Endothelial cell of umbilical vein (primary cell): ENCODE results near the gene VSTM4. TPM values are rescaled to one million over a fixed set of nuclear protein-coding genes. Genes with fewer than 3 reads are reported as not detected.

Experiments used
- BruUV-seq: library from RNA; stranded (reverse); fragments of 400-500 nt; replicated peaks from 2 replicates; lab custom pipeline; 2021; lab: Mats Ljungman, UMichigan
- CTCF ChIA-PET: fragments of 300-600, 350-600 bp; sonication (Branson Sonifier 250); formaldehyde crosslinking; loops from one replicate; lab custom pipeline; 2021; ENCODE audit warnings: antibody characterized with exemption, inconsistent platforms; lab: Charles Lee
- POLR2A ChIA-PET: fragments of 300-600, 350-600 bp; sonication (Branson Sonifier 250); formaldehyde crosslinking; loops from one replicate; lab custom pipeline; 2021; ENCODE audit warnings: antibody characterized with exemption, inconsistent platforms; lab: Charles Lee
- DNase-seq: peaks from one replicate; pipeline ENCODE4 v3.0.0-alpha.2; 2011; ENCODE audit warnings: low read depth, low spot score
- FAIRE-seq: peaks from 2 replicates; lab custom pipeline; 2011; peaks lifted over from hg19 to GRCh38; lab: Jason Lieb, UNC
- H2AFZ ChIP-seq: 2 replicates; pipeline ENCODE4 v1.6.0; 2012; ENCODE audit warnings: low read depth, low read length, control low read depth, inconsistent platforms
- H3K27ac ChIP-seq: 2 replicates; pipeline ENCODE4 v1.5.1; 2011; ENCODE audit warnings: low read depth, mild to moderate bottlenecking, control low read depth, low read length, moderate library complexity; ENCODE audit not compliant: insufficient read depth
- H3K27me3 ChIP-seq, 2 experiments: 2 replicates each; pipeline versions ENCODE4 v1.6.0 to v1.6.1; 2011; ENCODE audit warnings: low read length in 2 of 2, mixed read lengths in 1 of 2; ENCODE audit not compliant: control insufficient read depth in 2 of 2, insufficient read depth in 2 of 2
- H3K36me3 ChIP-seq, 2 experiments: 2 replicates in 1 of 2; 3 replicates in 1 of 2; pipeline ENCODE4 v1.5.1; 2011; ENCODE audit warnings: low read length in 2 of 2, mild to moderate bottlenecking in 1 of 2, moderate library complexity in 1 of 2; ENCODE audit not compliant: control insufficient read depth in 2 of 2, insufficient read depth in 2 of 2; ENCODE audit errors: extremely low read depth in 1 of 2
- H3K4me1 ChIP-seq: 3 replicates; pipeline ENCODE4 v1.5.1; 2011; ENCODE audit warnings: mild to moderate bottlenecking, low read length; ENCODE audit not compliant: control insufficient read depth, insufficient read depth; ENCODE audit errors: extremely low read depth
- H3K4me2 ChIP-seq: 2 replicates; pipeline ENCODE4 v1.6.1; 2011; ENCODE audit warnings: low read length, control low read depth, mixed read lengths; ENCODE audit not compliant: insufficient read depth
- H3K4me3 ChIP-seq, 3 experiments: fragments of 200-600 bp in 1 of 3; sonication (generic), shearing (Covaris generic) in 1 of 3; replicated peaks in 1 of 3; 2 replicates each; pipeline ENCODE4 v1.5.1; 2011 to 2016; ENCODE audit warnings: control low read depth in 3 of 3, low read length in 3 of 3, mild to moderate bottlenecking in 2 of 3, inconsistent platforms in 1 of 3, low read depth in 1 of 3, moderate library complexity in 1 of 3; ENCODE audit not compliant: insufficient read depth in 1 of 3
- H3K79me2 ChIP-seq: 2 replicates; pipeline ENCODE4 v1.6.0; 2012; ENCODE audit warnings: low read length, inconsistent platforms; ENCODE audit not compliant: control insufficient read depth, insufficient read depth
- H3K9ac ChIP-seq: replicated peaks from 2 replicates; pipeline ENCODE3; 2011; ENCODE audit warnings: low read length, control low read depth; ENCODE audit not compliant: insufficient read depth; ENCODE audit errors: extremely low read depth
- H3K9me1 ChIP-seq: replicated peaks from 3 replicates; pipeline ENCODE4 v1.6.0; 2011; ENCODE audit warnings: mild to moderate bottlenecking, low read length; ENCODE audit not compliant: control insufficient read depth, insufficient read depth; ENCODE audit errors: extremely low read depth
- H3K9me3 ChIP-seq: replicated peaks from 2 replicates; pipeline ENCODE4 v1.5.1; 2012; ENCODE audit warnings: low read length, inconsistent platforms; ENCODE audit not compliant: control insufficient read depth, insufficient read depth
- H4K20me1 ChIP-seq: replicated peaks from 2 replicates; pipeline ENCODE3; 2011; ENCODE audit warnings: mild to moderate bottlenecking, low read length; ENCODE audit not compliant: control insufficient read depth, insufficient read depth; ENCODE audit errors: extremely low read depth
- EZH2 ChIP-seq: IDR thresholded peaks from 2 replicates; pipeline ENCODE4 v1.6.1; 2012; ENCODE audit warnings: borderline replicate concordance, low read depth, mild to moderate bottlenecking, moderate library complexity, low read length, inconsistent platforms; ENCODE audit not compliant: severe bottlenecking
- FOS ChIP-seq: IDR thresholded peaks from 2 replicates; pipeline ENCODE4 v1.6.1; 2011; ENCODE audit warnings: mild to moderate bottlenecking, low read length, moderate library complexity, borderline replicate concordance; ENCODE audit not compliant: insufficient read depth
- GATA2 ChIP-seq: IDR thresholded peaks from 2 replicates; pipeline ENCODE4 v1.7.0; 2011; ENCODE audit warnings: low read depth, mild to moderate bottlenecking, moderate library complexity, mixed read lengths, low read length; ENCODE audit not compliant: insufficient read length, insufficient read depth
- JUN ChIP-seq: IDR thresholded peaks from 2 replicates; pipeline ENCODE4 v1.6.1; 2011; ENCODE audit warnings: borderline replicate concordance, low read depth; ENCODE audit not compliant: insufficient read length, insufficient read depth
- MAX ChIP-seq: IDR thresholded peaks from 2 replicates; pipeline ENCODE4 v1.6.1; 2011; ENCODE audit not compliant: insufficient read depth, insufficient read length
- MYC ChIP-seq: IDR thresholded peaks from one replicate; pipeline ENCODE4 v1.6.1; 2011; ENCODE audit warnings: mild to moderate bottlenecking, low read depth, low read length
- POLR2A ChIP-seq: IDR thresholded peaks from 2 replicates; pipeline ENCODE4 v1.6.1; 2012; ENCODE audit warnings: low read depth, mild to moderate bottlenecking, control low read depth, low read length
- POLR2AphosphoS5 ChIP-seq: IDR thresholded peaks from 2 replicates; pipeline ENCODE4 v1.6.1; 2012; ENCODE audit warnings: low read depth, mild to moderate bottlenecking, control low read depth, low read length, moderate library complexity; ENCODE audit not compliant: insufficient read depth
- dilution Hi-C: fragments of 300-500 bp; cut with MboI; formaldehyde crosslinking; loops from one replicate; pipeline ENCODE4 v1.15.0; 2019; ENCODE audit warnings: low sequenced_read_pairs; ENCODE audit not compliant: extremely low pct_ligation_motif_present
- intact Hi-C: fragments of 100-400 bp; cut with micrococcal nuclease; formaldehyde crosslinking; loops from one replicate; pipeline ENCODE4 v1.10.0; 2022
- polyA plus RNA-seq, 4 experiments: library from polyadenylated mRNA; depleted of rRNA in 3 of 4; stranded (reverse) in 3 of 4; unstranded in 1 of 4; fragments of >200 nt; gene quantifications; 2 replicates each; pipeline versions ENCODE4 v1.2.1 to v1.2.3, GENCODE V29; 2011 to 2012; ENCODE audit warnings: missing spikeins in 1 of 4
- total RNA-seq: library from RNA; stranded (reverse); gene quantifications from 2 replicates; pipeline ENCODE4 v1.2.3, GENCODE V29; 2021
- TF ChIP-seq, protein P1 (sequence below), 2 donors: IDR thresholded peaks; 1 replicate in 1 of 2; 2 replicates in 1 of 2; pipeline ENCODE4 v1.5.1; 2011; ENCODE audit warnings: low read length in 2 of 2, mild to moderate bottlenecking in 2 of 2, moderate library complexity in 2 of 2, control low read depth in 1 of 2, inconsistent platforms in 1 of 2, low read depth in 1 of 2; ENCODE audit not compliant: insufficient read depth in 1 of 2; ENCODE audit errors: extremely low read depth in 1 of 2

VSTM4 gene
- total and polyA plus RNA-seq, 2 donors (not counting 3 experiments of a cell fraction or from before 2014, with no cell fraction given), result 0.07 TPM

- intact Hi-C loops, result no loop called here
- Histone ChIP-seq H3K36me3 (no peaks in the 10 kb centered on the region), H3K27ac (no peak overlapping the region), H3K4me2 (no peak overlapping the region), H3K27me3 (no peaks in the 10 kb centered on the region), H3K79me2 (no peaks in the 10 kb centered on the region), H3K9ac (no peak overlapping the region), H3K9me1 (no peaks in the 10 kb centered on the region), H3K4me3 (no peak overlapping the region), H2AFZ (no peak overlapping the region), H4K20me1 (no peaks in the 10 kb centered on the region), H3K9me3 (no peaks in the 10 kb centered on the region), H3K4me1 (no peaks in the 10 kb centered on the region)
- POLR2A ChIA-PET, result no interaction called here
- TF ChIP-seq FOS (no peak), POLR2A (no peak), EZH2 (no peak), JUN (no peak), MAX (no peak), GATA2 (no peak), MYC (no peak), POLR2AphosphoS5 (no peak)
- TF ChIP-seq, protein P1, sequence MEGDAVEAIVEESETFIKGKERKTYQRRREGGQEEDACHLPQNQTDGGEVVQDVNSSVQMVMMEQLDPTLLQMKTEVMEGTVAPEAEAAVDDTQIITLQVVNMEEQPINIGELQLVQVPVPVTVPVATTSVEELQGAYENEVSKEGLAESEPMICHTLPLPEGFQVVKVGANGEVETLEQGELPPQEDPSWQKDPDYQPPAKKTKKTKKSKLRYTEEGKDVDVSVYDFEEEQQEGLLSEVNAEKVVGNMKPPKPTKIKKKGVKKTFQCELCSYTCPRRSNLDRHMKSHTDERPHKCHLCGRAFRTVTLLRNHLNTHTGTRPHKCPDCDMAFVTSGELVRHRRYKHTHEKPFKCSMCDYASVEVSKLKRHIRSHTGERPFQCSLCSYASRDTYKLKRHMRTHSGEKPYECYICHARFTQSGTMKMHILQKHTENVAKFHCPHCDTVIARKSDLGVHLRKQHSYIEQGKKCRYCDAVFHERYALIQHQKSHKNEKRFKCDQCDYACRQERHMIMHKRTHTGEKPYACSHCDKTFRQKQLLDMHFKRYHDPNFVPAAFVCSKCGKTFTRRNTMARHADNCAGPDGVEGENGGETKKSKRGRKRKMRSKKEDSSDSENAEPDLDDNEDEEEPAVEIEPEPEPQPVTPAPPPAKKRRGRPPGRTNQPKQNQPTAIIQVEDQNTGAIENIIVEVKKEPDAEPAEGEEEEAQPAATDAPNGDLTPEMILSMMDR (IDR thresholded peaks at IDR 0.05; ENCODE audit: extremely low read depth in 1 of 2, insufficient read depth in 1 of 2, low read depth in 1 of 2, low read length in 2 of 2), result no peak
- CTCF ChIA-PET, result interaction anchor here (0.8 to 1.1 kb wide), 2 partner anchors 185 to 431 kb away, joined by 3 to 4 read pairs; no protein-coding TSS in a partner anchor
- dilution Hi-C loops, result no loop called here
- no peak for FAIRE-seq
- BruUV-seq, result no TSS peak
- no peak for DNase-seq
These were observed 139.1 kb downstream of the VSTM4 start for GRCh38 chr10:48976196-48976595.
